Posterior vena cava (tissue), 2 donors: Measurements from ENCODE around the gene CPN2. TPM values are rescaled to one million over a fixed set of nuclear protein-coding genes. Genes with fewer than 3 reads are reported as not detected.

Experiments
- DNase-seq: peaks from one replicate; pipeline ENCODE4 v3.0.0-alpha.2; 2020; ENCODE audit warnings: low spot score
- intact Hi-C, 2 donors: fragments of 100-400 bp; cut with DNase I; formaldehyde crosslinking; loops; one replicate each; pipeline versions ENCODE4 v1.14.1 to v1.14.2; 2022 to 2023
- total RNA-seq, 2 donors: library from RNA; stranded (reverse); fragmentation: NEBNext Ultra II Directional; extraction: Animal tissue kit (Norgen Biotek cat#: 25700); gene quantifications; one replicate each; pipeline ENCODE4 v1.2.1, GENCODE V29; 2021
- donor health status: DM: yes; HTN: yes; CAD: no.
- donor health status: DM: yes; HTN: yes; CAD: no.

Gene CPN2
- total RNA-seq, 2 donors from 2014 or later = 0.14 TPM; not detected in 1

DNA sequence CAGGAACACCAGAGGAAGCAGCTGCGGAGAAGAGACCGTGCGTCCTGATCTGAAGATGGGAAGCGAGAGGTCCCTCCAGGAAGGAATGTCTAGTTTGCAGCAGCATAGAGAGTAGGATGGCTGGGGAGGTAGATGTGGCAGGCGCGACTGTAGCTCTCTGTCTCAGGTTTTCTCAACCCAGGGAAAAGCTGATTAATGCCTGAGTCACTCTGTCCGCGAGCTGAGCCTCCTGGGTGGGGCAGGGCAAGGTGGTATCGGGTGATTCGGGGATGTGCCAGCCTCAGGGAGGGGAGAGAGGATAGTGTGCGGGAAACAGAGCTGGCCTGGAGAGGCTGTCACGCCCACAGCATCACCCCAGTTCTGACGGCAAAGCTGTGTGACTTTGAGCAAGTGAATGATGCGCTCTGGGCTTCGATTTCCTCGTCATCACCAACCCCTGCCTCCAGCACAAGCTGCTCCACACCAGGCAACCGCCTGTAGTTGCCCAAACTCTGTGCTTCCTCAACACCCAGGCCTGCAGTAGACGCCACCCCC, 28.4 kb downstream of the CPN2 start:
- intact Hi-C loops = no loop called here
- DNase-seq = no peak

GRCh38 chr3:194321693-194322640, 29.2 kb downstream of the CPN2 start:
- DNase-seq = no peak
- intact Hi-C loops = no loop called here

- DNase-seq = no peak
- intact Hi-C loops = no loop called here
Measured at GRCh38 chr3:194320744-194321243, 30.3 kb downstream of the CPN2 start.

- intact Hi-C loops = no loop called here
Measured at GRCh38 chr3:194320100-194320499, 31.0 kb downstream of the CPN2 start.

DNA sequence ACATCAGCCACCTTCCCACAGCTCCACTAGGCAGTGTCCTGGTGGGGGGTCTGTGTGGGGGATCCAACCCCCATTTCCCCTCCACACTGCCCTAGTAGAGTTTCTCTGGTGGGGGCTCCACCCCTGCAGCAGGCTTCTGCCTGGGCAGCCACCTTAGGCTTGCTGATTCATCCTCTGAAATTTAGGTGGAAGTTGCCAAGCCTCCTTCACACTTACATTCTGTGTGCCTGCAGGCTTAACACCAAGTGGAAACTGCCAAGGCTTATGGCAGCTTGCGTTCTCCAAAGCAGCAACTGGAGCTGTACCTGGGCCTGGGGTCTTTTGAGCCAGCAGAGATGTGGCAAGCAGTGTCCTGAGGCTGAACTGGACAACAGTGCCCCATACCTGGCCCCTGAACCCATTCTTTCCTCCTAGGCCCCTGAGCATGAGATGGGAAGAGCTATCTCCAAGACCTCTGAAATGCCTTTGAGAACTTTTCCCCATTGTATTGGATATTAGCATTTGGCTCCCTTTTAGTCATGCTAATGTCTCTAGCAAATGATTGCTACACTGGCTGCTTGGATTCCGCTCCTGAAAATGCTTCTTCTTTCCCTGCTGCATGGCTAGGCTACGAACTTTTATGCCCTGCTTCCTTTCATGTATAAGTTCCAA, 32.5 kb downstream of the CPN2 start:
- intact Hi-C loops = loop anchor here in 1 of 2 donors (5.0 kb wide), 2 partner anchors 181 to 536 kb away; partner anchors contain the start of gene HES1
- DNase-seq = no peak

More at GRCh38 chr3:194320100-194320499, 31.0 kb downstream of the CPN2 start:
- no peak for DNase-seq

DNA sequence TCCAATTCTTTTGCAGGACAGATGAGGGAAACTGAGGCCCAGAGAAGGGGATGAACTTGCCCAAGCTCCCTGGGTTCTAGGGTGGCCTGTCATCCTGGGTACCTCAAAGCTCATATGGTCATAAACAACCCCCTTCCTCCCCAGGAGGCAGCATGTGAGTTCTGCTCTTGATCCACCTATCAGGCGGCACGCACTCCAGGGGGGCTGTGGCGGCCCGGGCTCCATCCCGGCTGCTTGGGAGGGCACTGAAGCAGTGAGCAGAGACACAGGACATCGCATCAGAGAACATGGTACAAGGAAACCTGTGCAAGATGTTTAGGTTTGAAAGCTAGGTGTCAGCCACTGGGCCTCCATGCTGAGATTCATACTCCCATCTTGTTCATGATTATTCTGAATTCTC, 34.2 kb downstream of the CPN2 start:
- no peak for DNase-seq
- intact Hi-C loops = loop anchor here in 1 of 2 donors (5.0 kb wide), 2 partner anchors 180 to 535 kb away; partner anchors contain the start of gene HES1

DNA sequence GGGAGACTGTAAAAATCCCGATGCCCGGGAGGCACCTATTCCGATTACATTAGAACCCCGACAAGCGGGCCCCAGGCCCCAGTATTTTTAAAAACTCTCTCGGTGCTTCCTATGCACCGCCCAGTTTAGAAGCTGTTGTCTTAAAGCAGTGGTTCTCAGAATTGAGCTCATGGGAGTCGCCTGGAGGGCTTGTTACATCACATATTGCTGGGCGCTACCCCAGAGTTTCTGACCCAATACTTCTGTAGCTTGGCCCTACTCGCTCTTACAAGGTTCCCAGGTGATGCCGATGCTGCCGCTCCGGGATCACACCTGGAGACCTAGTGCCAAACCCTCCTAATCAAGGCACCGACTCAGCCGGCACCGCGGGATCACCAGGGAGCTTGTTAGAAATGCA, 35.2 kb downstream of the CPN2 start:
- DNase-seq = no peak
- intact Hi-C loops = loop anchor here (1.0 to 5.0 kb wide), 4 partner anchors 175 to 538 kb away; partner anchors contain the start of gene HES1 (in 1 of the 2)

- intact Hi-C loops = loop anchor here (1.0 to 5.0 kb wide), 4 partner anchors 175 to 537 kb away; partner anchors contain the start of gene HES1 (in 1 of the 2)
Measured at GRCh38 chr3:194315088-194315964, 35.8 kb downstream of the CPN2 start.

GRCh38 chr3:194314388-194315068, 36.6 kb downstream of the CPN2 start:
- intact Hi-C loops = loop anchor here (1.0 to 5.0 kb wide), 5 partner anchors 42 to 536 kb away; partner anchors contain the start of gene HES1 (in 1 of the 2)

More at GRCh38 chr3:194315088-194315964, 35.8 kb downstream of the CPN2 start:
- DNase-seq = peak; percentile 97

GRCh38 chr3:194313560-194314387, 37.4 kb downstream of the CPN2 start:
- DNase-seq = peak; percentile 93
- intact Hi-C loops = loop anchor here (2.0 to 5.0 kb wide), 2 partner anchors 41 to 173 kb away; no protein-coding TSS in a partner anchor

More at GRCh38 chr3:194314388-194315068, 36.6 kb downstream of the CPN2 start:
- DNase-seq = peak; percentile 58

GRCh38 chr3:194312743-194313281, 38.3 kb downstream of the CPN2 start:
- peak; percentile 90 for DNase-seq
- intact Hi-C loops = loop anchor here in 1 of 2 donors (5.0 kb wide), 1 partner anchor 41 kb away; no protein-coding TSS in a partner anchor

GRCh38 chr3:194312186-194312742, 38.9 kb downstream of the CPN2 start:
- DNase-seq = no peak
- intact Hi-C loops = loop anchor here in 1 of 2 donors (5.0 kb wide), 1 partner anchor 40 kb away; no protein-coding TSS in a partner anchor

DNA sequence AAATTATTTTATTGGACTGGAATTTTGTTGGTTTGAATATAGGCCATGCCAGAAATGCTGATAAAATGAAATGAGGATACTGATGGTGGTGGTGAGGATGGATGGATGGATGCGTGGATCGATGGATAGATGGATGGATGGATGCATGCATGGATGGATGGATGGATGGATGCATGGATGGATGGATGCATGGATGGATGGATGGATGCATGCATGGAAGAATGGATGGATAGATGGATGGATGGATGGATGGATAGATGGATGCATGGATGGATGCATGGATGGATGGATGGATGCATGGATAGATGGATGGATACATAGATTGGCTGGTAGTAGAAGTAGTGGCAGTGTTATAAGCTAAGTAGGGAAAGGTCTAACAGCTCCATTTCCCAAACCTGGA, 40.1 kb downstream of the CPN2 start:
- no peak for DNase-seq
- intact Hi-C loops = loop anchor here in 1 of 2 donors (5.0 kb wide), 1 partner anchor 39 kb away; no protein-coding TSS in a partner anchor

- DNase-seq = no peak
- intact Hi-C loops = loop anchor here in 1 of 2 donors (5.0 kb wide), 1 partner anchor 38 kb away; no protein-coding TSS in a partner anchor
Measured at GRCh38 chr3:194310060-194310835, 40.9 kb downstream of the CPN2 start.
